GM19239 (cell line): ENCODE measurements around the gene C9orf85.
A peak's percentile ranks its signal among the peaks of the same experiment; 100 is the strongest.

Experiments
- DNase-seq: peaks from one replicate; pipeline ENCODE4 v3.0.0; 2011; ENCODE audit warnings: low spot score; ENCODE audit not compliant: insufficient read length
- FAIRE-seq: peaks from 2 replicates; lab custom pipeline; 2011; peaks lifted over from hg19 to GRCh38; lab: Jason Lieb, UNC

The C9orf85 gene

DNA sequence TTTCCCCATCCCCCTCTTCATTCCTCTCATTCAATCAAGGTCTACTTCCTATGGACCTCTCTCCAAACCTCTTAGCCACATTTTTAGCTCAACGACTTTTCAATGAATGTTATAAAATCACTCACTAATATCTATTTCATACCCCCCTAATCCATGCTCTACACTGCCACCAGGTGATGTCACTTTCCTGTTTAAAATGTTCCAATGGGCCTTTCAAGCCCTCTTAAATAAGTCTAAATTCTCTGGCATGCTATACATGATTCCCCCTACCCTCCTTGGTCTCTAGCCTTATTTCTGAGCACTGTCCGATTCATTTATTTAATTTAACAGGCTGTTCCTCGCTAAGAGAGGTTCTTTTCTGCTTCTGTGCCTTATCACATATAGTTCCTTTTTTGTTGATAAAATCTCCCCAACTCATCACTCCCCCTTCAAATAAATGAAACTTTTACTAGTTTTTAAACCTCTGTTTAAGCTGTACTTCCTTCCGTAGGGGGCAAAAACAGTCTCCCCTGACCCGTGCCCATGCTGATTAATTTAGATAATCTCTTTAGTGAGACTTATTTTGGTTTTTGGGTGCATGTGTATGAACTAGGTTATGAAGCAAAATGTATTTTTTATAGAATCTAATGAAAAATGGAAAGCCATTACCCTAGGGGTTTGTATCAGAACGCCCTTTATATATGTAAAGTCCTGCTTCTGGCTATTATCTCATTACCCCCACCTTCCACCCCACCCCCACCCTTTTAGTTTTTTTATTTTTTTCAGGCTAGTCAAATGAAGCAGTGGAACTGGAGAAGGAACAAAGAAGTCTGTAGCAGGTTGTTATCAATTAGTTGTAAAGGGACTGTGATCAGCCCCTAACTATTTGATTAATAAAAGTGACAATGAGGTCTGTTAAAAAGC is 9.5 kb upstream of the C9orf85 start:
- FAIRE-seq = peak; percentile 47
- DNase-seq = no peak

DNA sequence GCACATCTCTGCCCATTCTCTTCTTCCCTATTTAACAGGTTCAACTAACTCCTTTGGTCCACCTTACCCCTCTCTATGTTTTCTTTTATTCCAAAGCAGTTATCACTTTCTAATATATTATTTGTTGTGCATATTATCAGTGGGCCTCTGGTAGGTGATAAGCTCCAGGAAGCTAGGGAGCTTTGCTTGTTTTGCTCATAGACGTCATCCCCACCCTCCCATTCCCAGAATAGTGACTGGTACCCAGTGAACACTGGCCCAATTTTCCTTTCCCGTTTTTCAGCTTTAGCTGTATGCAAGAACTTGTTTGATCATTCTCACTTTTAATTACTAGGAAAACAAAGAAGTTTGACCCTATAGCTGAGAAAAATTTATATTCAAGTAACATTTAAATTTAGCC is 7.4 kb upstream of the C9orf85 start:
- FAIRE-seq = no peak
- no peak for DNase-seq

DNA sequence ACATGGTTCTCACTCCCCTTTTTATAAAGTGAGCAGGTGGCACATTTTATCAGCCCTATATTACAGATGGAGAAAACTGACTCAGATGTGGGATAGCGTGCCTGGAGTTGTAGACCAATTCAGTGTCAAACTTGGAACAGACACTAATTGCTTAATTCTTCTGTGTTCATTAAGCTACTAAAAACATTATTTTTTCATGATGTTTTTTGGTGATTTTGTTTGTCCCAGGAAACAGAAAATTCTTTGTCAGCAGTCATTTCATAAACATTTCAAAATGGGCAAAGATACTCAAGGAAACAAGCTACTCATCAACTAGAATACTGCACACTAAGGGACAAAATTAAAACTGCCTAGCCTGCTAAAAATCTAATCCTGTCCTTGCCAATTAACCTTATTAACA is 2.6 kb upstream of the C9orf85 start:
- FAIRE-seq = peak; percentile 33
- DNase-seq = no peak

GRCh38 chr9:71909887-71910649 is 1.4 kb upstream of the C9orf85 start:
- FAIRE-seq (peak; percentile 81), DNase-seq (no peak)

DNA sequence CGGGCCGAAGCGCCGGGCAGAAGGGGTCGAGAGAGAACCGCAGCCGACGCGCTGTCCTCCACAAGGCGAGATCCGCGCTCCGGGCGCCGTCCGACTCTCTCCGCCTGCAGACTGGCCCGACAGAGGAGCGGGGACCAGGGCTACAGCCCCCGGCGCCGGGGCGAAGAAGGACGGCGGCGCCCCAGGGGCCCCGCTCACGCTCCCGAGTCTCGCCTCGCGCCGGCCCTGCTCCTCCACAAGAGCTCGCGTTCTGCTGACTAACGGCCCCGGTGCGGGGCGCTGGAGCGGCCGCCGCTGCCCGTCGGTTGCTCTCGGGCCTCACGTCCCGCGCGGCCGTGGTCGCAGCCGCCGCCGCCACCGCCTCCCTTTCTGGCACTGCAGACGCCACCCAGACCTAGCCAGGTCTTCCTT is 784 bp upstream of the C9orf85 start:
- DNase-seq (peak; percentile 6), FAIRE-seq (no peak)

GRCh38 chr9:71911908-71912335 is 483 bp downstream of the C9orf85 start:
- peak; percentile 7 for DNase-seq
- no peak for FAIRE-seq

DNA sequence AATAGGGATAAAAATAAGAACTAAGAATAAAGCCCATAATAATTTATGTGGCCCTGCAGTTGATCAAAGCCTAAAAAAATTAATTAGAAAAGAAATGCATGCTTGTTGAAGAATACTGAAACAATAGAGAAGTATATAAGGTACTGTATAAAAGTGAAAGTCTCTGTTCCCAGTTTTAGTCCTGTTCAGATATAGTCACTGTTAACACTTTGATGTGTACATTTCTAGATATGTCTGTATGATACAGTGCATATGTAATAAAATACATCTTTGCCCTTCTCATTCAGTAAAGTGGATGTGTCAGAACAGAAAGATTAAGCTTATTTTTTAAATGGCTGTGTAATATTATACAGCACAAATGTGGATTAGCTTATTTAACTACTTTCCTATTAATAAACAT is 4.1 kb downstream of the C9orf85 start:
- no peak for FAIRE-seq
- no peak for DNase-seq

DNA sequence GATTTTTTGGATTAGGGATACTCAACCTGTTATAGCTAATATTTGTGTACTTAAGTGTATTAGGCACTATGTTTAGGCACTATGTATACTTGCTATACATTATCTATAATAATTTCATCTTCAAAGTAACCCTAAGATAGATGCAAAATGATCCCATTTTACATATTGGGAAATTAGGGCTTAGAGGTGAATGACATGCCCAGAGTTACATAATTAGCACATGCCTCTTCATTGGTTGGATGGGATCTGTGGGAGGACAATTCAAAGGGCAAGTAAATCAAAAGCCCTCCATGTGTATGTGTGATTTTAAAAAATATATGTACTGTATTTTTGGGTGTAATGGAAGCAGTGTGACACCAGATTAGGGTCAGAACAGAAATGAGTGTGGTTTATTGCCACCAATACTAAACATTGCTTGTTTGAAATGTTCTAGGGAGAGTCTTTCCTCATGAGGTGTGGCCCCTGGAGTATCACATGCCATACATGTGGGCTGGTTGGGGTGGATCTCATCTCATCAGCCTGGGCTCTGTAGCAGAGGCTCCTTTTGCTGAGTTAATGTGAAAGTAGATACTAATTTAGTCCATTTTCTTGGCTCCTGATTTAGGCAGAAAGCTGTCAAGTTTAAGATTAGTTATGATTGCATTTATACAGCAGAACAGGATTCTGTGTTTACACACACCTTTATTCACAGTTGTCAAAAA is 5.5 kb downstream of the C9orf85 start:
- DNase-seq (no peak), FAIRE-seq (peak; percentile 76)

DNA sequence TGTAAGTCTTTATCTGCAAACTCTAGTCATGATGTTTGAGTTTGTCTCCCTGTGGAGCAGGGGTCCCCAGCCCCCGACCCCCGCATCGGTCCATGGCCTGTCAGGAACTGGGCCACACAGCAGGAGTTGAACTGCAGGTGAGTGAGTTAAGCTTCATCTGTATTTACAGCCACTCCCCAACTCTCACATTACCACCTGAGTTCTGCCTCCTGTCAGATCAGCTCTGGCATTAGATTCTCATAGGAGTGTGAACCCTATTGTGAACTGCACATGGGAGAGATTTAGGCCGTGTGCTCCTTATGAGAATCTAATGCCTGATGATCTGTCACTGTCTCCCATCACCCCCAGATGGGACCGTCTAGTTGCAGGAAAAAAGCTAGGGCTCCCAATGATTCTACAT is 7.0 kb downstream of the C9orf85 start:
- FAIRE-seq = no peak
- DNase-seq = no peak

DNA sequence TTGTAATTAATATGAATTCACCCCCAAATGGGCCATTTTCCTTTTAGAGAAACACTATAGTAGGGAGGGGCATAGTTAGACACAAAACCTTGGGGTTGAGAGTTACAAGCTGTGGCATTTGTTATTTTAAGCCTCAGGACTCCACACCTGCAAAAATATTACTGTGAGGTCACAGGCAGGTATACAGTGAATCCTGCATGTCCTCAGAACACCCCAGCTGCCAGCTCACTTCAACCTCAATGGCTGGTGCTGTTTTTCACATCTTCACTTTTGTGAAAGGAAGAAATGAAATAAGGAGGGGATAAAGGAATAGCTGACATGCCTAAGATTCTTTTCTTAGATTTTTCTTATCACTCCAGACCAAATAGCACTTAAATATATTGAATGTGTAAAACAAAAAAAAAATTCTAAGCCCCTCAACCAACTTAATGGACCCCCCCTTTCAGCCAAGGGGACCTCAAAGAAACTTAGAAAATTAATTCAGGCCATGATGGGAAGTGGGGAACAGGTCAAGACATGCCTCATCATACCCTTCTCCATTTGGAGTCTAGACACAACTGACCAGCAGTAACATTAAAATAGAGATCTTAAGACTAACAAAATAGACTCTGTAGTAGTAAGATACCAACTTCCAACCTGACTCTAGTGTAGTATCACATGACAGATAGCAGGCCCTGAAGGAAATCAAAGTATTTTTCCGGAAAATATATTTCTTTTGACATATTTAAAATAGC is 9.2 kb downstream of the C9orf85 start:
- FAIRE-seq (peak; percentile 49), DNase-seq (no peak)

DNA sequence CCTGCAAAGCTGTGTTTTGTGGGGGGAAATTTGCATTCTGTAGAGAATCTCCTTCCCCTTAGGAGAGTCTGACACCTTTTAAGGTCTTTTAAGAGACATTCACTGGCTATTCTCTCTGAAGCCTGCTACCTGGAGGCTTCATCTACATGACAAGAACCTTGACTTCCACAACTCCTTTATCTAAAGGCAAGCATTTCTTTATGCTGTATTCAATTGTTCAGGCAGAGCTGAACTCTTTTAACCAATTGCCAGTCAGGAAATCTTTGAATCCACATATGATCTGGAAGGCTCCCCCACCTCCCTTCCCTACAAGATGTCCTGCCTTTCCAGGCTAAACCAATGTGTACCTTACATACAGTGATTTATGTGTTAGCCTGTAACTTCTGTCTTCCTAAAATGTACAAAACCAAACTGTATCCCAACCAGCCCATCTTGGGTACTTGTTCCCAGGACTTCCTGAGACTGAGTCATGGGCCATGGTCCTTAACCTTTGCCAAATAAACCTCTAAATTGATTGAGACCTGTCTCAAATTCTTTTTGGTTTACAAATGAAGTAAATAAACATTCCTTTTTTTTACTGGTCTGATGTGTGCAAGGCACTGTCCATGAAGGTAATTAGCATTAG is 9.9 kb downstream of the C9orf85 start:
- DNase-seq (no peak), FAIRE-seq (peak; percentile 31)

DNA sequence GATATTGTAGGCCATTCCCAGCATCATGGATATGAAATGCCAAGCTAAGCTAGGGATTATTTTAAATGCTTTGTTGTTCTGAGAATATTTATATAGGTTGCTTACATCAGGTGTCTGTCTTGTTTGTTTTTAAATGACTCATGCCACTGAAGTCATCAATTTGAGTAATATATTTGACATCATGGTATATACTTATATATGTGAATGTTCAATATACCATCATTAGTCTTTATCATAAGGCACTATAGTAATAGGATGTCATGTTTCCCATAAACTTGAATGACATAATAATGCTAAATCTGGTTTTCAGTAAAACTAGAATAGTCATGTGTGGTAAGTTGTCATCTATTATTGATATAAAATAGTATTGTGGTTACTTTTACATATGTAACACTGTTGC is 13.1 kb downstream of the C9orf85 start:
- DNase-seq = no peak
- no peak for FAIRE-seq

GRCh38 chr9:71925834-71926233 is 14.4 kb downstream of the C9orf85 start:
- no peak for DNase-seq
- FAIRE-seq = peak; percentile 11

DNA sequence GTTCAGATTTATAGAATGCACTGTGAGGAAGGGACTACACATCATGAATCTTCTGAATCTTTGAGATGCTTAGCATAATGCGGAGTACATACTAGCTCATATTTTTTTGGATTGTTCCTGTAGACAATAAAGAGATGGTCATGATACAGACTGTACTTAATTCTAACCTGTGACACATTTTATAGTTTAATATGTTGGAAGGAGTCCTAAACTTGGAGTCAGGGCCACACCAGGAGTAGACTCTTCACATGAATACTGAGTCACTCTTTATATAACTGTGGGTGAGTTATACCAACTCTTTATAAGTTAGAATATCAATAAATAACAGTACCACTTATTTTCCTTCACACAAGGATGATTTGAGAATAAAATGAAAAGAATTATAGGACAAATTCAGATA is 16.9 kb downstream of the C9orf85 start:
- DNase-seq (no peak), FAIRE-seq (no peak)

DNA sequence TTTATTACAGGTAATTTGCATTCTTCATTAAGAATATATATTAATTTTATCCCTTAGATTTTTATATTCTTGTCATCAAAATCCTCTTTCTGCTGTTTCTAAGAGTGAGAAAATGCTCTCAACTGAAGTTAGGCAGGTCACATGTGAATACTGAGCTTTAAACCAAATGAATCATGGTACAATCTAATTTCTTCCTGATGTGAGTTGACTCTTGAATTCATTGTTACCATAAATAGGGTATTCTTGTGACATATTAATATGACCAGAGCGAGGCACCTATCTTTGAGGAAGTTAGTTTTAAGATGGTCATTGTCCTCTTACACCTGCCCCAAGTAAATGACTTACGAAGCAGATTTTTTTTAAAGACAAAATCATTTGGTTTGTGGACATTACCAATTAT is 17.4 kb downstream of the C9orf85 start:
- DNase-seq (no peak), FAIRE-seq (no peak)

DNA sequence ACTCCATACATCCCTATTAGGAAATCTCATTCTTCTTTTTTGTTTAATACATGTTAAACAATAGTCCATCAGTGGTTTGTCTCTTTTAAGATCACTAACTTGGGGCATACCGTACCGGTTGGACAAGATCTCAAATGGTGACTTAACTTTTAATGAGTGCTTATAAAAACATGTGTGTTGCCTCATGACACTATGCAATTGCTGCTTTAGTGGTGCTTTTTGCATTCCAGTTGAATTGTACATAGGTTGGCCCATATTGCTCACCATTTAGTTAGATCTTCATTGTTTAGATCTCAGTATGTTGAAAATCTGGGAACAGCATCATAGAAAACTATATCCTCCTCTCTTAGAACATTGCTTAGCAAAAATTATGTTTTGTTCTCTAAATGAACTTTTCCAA is 17.8 kb downstream of the C9orf85 start:
- no peak for FAIRE-seq
- DNase-seq = no peak

DNA sequence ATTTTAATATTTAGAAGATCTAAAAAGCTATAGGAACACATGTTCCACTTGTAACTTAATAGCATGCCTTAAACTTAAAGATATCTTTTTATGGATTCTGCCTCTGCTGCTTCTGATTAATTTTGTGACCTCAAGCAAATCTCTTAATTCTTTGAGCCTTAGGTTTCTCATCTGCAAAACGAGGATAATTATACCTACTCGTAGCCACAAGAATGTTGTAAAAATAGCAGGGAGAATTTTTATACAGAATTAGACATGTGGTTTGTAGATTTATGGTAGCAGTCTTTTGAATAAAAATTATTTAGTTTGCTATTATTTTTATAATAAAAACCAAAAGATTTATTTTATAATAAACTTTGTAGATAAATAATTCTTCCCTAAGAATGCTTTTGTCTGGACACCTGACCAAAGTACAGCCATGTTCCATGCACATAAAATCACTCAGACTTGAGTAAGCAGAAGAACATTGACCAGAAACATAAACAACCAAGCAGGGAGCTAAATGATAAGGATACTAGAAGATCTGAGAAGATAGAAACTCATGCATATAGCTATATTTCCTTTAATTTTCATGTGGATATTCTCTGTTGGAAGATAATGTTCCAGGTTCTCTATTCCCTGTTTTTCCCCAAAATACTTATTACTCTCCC is 18.5 kb downstream of the C9orf85 start:
- FAIRE-seq = peak; percentile 56

GRCh38 chr9:71931166-71931565 is 19.7 kb downstream of the C9orf85 start:
- DNase-seq (no peak), FAIRE-seq (no peak)

More for the DNA sequence above, 18.5 kb downstream of the C9orf85 start:
- no peak for DNase-seq

- DNase-seq (no peak), FAIRE-seq (peak; percentile 40)
These were observed 24.6 kb downstream of the C9orf85 start for GRCh38 chr9:71936066-71936465.
